Measurements from ENCODE around the gene WHRN. TPM values are rescaled to one million over a fixed set of nuclear protein-coding genes. Genes with fewer than 3 reads are reported as not detected.

Gene WHRN
- 10 to 100 TPM in 1 of 4 donors, 1 to 10 TPM in 3; 7.5 to 10.6 (median 9.5) TPM for polyA plus RNA-seq (ENCODE audit: insufficient read length in 4 of 4)

GRCh38 chr9:114505187-114506081 is at the start of gene WHRN:
TSS of gene WHRN (minus strand) at chr9:114505473. CDS start at chr9:114504801, 672 bp downstream.
- peak; percentile 83 to 89 (median 86) for DNase-seq (ENCODE audit: low read depth in 4 of 4, low spot score in 3 of 4)

GRCh38 chr9:114553202-114553601 is 47.9 kb upstream of the WHRN start:
- DNase-seq (ENCODE audit: low read depth in 4 of 4, low spot score in 3 of 4) = no peak

DNA sequence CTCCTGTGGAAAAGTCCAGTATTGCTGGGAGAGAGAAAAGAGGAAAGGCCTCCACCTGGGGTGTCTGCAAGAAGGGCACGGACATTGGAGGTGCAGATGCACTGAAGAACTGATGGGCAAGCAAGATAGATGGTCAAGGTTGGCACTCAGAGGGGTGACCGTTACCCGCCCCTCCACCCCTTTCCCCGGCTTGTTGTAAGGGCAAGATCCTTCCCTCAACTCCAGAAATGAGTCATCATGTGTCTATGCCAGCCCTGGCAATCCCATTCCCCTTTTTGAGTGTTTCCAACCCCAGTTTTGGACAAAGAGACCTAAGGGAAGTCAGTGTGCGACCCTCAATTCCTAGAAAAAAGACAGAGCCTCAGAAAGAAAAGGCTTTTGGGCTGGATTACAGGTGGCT is 47.4 kb upstream of the WHRN start:
- no peak for DNase-seq (ENCODE audit: low read depth in 4 of 4, low spot score in 3 of 4)

GRCh38 chr9:114551750-114552685 is 46.7 kb upstream of the WHRN start:
- DNase-seq (ENCODE audit: low read depth in 4 of 4, low spot score in 3 of 4) = peak in 1 of 4 donors; percentile 16

GRCh38 chr9:114549697-114550330 is 44.5 kb upstream of the WHRN start:
- no peak for DNase-seq (ENCODE audit: low read depth in 4 of 4, low spot score in 3 of 4)

GRCh38 chr9:114546851-114547250 is 41.6 kb upstream of the WHRN start:
- DNase-seq (ENCODE audit: low read depth in 4 of 4, low spot score in 3 of 4) = no peak

- DNase-seq (ENCODE audit: low read depth in 4 of 4, low spot score in 3 of 4) = no peak
Measured at GRCh38 chr9:114545055-114545454, 39.8 kb upstream of the WHRN start.

DNA sequence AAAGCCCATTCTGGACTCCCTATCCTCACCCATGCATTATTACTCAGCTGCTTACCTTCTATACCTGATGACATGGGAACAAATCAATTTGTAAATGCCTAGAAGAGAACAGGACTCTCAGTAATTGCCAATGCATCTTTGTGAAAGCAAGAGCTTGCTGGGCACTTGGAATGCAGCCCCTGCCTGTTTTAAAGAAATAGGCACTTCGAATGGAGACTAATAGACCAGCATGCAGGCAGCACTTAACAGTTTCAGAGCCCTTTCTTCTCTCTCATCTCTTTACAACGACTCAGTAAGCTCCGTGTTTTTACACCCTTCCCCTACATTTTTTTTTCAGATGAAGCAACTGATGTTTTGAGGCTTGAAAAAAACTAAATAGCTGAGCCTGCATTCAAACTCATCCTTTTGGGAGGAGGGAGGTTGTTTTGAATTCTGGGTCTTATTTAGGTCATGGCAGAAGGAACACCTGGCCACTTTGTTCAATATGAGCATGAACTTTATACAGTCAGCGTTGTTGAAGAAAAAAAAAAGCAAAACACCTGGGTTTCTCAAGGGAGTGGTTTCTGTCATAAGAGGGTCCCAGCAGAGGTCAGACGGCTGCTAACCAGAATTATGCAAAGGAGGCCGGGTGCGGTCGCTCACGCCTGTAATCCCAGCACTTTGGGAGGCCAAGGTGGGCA is 34.6 kb upstream of the WHRN start:
- no peak for DNase-seq (ENCODE audit: low read depth in 4 of 4, low spot score in 3 of 4)

- no peak for DNase-seq (ENCODE audit: low read depth in 4 of 4, low spot score in 3 of 4)
Measured at GRCh38 chr9:114538241-114538640, 33.0 kb upstream of the WHRN start.

- DNase-seq (ENCODE audit: low read depth in 4 of 4, low spot score in 3 of 4) = no peak
Measured at GRCh38 chr9:114532561-114533237, 27.4 kb upstream of the WHRN start.

GRCh38 chr9:114529285-114529684 is 24.0 kb upstream of the WHRN start:
- no peak for DNase-seq (ENCODE audit: low read depth in 4 of 4, low spot score in 3 of 4)

- no peak for DNase-seq (ENCODE audit: low read depth in 4 of 4, low spot score in 3 of 4)
Measured at GRCh38 chr9:114526807-114527206, 21.5 kb upstream of the WHRN start.

GRCh38 chr9:114525513-114525912 is 20.2 kb upstream of the WHRN start:
- no peak for DNase-seq (ENCODE audit: low read depth in 4 of 4, low spot score in 3 of 4)

- DNase-seq (ENCODE audit: low read depth in 4 of 4, low spot score in 3 of 4) = peak in 1 of 4 donors; percentile 16
Measured at GRCh38 chr9:114524247-114524681, 19.0 kb upstream of the WHRN start.

DNA sequence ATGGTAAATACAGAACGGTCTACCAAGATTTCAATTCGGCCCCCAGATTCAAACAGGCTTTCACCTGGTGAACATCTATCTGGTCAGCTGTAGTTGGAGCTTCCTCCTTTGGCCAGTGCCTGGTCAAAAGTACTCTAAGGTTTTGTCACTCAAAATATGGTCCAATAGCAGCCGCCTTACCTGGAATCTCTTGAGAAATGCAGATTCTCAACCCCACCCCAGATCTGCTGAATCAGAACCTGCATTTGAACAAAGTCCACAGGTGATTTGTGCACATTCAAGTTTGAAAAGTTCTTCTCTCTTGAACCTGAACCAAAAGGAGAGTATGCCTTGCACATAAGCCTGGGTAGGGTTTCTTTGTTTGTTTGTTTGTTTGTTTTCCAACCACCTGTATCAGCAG is 17.6 kb upstream of the WHRN start:
- DNase-seq (ENCODE audit: low read depth in 4 of 4, low spot score in 3 of 4) = no peak

DNA sequence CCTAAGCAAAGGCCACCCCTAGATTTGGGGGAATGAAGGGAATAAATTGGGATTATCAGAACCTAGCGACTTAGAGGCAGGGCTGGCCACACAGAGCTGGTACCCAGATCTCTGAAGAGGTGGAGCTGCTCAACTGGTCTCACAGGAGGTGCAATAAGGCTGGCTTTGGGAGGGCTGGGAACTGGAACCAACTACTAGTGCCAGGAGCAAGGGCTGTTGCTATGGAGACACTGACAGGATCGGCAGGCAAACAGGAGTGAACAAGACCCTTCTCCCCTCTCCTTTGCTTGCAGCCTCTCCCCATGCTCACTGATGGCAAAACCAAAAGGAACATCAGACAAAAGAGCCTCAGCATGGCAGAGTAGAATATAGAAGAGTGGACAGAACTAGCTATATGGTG is 17.0 kb upstream of the WHRN start:
- no peak for DNase-seq (ENCODE audit: low read depth in 4 of 4, low spot score in 3 of 4)

GRCh38 chr9:114521846-114522245 is 16.6 kb upstream of the WHRN start:
- no peak for DNase-seq (ENCODE audit: low read depth in 4 of 4, low spot score in 3 of 4)

DNA sequence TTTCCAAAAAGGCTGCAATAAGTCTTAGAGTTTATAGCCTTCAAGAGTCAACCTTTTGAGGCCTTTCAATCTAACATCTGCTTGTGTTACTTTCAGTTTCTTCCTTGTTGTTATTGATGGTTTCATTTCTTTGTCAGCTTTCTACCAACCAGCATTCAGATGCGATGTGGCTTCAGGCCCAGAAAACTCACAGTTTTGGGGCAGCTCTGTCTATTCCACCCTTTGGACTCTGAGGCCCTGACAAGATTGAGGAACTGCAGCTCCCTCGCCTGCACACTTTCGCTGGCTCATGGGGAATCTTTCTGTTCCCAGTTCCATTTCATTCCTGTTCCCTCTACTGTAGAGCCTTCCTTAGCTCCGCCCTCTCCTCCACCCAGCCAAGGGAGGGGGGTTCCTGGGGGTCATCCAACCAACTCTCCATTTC is 13.3 kb upstream of the WHRN start:
- DNase-seq (ENCODE audit: low read depth in 4 of 4, low spot score in 3 of 4) = no peak

- DNase-seq (ENCODE audit: low read depth in 4 of 4, low spot score in 3 of 4) = no peak
Measured at GRCh38 chr9:114518120-114518519, 12.8 kb upstream of the WHRN start.

DNA sequence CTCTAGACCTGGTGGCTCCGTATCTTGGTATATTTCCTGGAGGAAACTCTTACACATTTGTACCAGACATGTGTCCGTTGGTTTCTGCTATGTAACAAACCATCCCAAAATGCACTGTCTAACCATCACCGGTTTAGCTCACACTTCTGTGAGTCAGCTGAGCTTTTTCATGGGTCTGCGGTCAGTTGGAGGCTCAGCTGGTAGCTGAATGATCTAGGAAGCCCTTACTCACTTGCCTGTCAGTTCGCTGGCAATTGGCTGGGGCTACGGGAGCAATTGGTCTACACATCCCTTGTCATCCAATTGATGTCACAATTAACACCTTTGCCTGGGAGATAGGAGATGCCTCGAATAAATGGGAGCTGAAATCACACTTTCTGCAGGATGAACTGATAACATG is 11.6 kb upstream of the WHRN start:
- DNase-seq (ENCODE audit: low read depth in 4 of 4, low spot score in 3 of 4) = no peak
